Tongue (tissue), 2 donors: ENCODE measurements around the gene GALK1. TPM values are rescaled to one million over a fixed set of nuclear protein-coding genes. Genes with fewer than 3 reads are reported as not detected.

Experiments
- DNase-seq: peaks from one replicate; pipeline ENCODE4 v3.0.0-alpha.2; 2015
- total RNA-seq: library from RNA; depleted of rRNA; stranded (reverse); fragments of >200 nt; gene quantifications from one replicate; pipeline ENCODE4 v1.2.3, GENCODE V29; 2014

GALK1 gene
- total RNA-seq, 1 donor from 2014 or later, result 17.6 TPM

- no peak for DNase-seq
Observed at GRCh38 chr17:75724016-75725003, 40.7 kb downstream of the GALK1 start.

GRCh38 chr17:75723171-75723930 is 41.6 kb downstream of the GALK1 start:
- peak; percentile 28 for DNase-seq

- no peak for DNase-seq
Observed at GRCh38 chr17:75722542-75723095, 42.4 kb downstream of the GALK1 start.

- no peak for DNase-seq
Observed at GRCh38 chr17:75722076-75722475, 42.9 kb downstream of the GALK1 start.

- no peak for DNase-seq
Observed at GRCh38 chr17:75721463-75722011, 43.5 kb downstream of the GALK1 start.

- DNase-seq, result peak; percentile 60
Observed at GRCh38 chr17:75720656-75721462, 44.1 kb downstream of the GALK1 start, which contains the start of gene ITGB4. Gene ITGB4 (plus strand): TSS chr17:75721459. CDS start chr17:75724704, 3,245 bp downstream.

GRCh38 chr17:75719732-75720131 is 45.3 kb downstream of the GALK1 start:
- no peak for DNase-seq

- no peak for DNase-seq
Observed at GRCh38 chr17:75712446-75712845, 52.5 kb downstream of the GALK1 start.

Other genes starting within 250 kb of the GALK1 start
- 22.4 TPM for gene CASKIN2, start 249.7 kb downstream of the GALK1 start, total RNA-seq
- gene TSEN54, start 248.7 kb downstream of the GALK1 start, total RNA-seq, result 22.9 TPM
- 19.9 TPM for gene LLGL2, start 239.5 kb downstream of the GALK1 start, total RNA-seq
- 63.4 TPM for gene MYO15B, start 177.4 kb downstream of the GALK1 start, total RNA-seq
- 5.9 TPM for gene SMIM5, start 131.8 kb downstream of the GALK1 start, total RNA-seq
- 21.5 TPM for gene RECQL5, start 98.0 kb downstream of the GALK1 start, total RNA-seq
- gene SAP30BP, start 97.9 kb downstream of the GALK1 start, total RNA-seq, result 57.0 TPM
- gene ITGB4, start 43.7 kb downstream of the GALK1 start, total RNA-seq, result 48.2 TPM
- 16.9 TPM for gene UNK, start 19.6 kb upstream of the GALK1 start, total RNA-seq
- 82.3 TPM for gene UNC13D, start 79.2 kb upstream of the GALK1 start, total RNA-seq
- gene WBP2, start 90.1 kb upstream of the GALK1 start, total RNA-seq, result 22.9 TPM
- 54.2 TPM for gene TRIM47, start 113.4 kb upstream of the GALK1 start, total RNA-seq
- gene TRIM65, start 131.8 kb upstream of the GALK1 start, total RNA-seq, result 25.8 TPM
- 62.1 TPM for gene MRPL38, start 139.7 kb upstream of the GALK1 start, total RNA-seq
- 9.8 TPM for gene FBF1, start 175.8 kb upstream of the GALK1 start, total RNA-seq
- 33.8 TPM for gene ACOX1, start 214.0 kb upstream of the GALK1 start, total RNA-seq
- 13.4 TPM for gene TEN1, start 214.0 kb upstream of the GALK1 start, total RNA-seq
- 7.2 TPM for gene CDK3, start 235.7 kb upstream of the GALK1 start, total RNA-seq